Measurements from ENCODE around the gene PGLYRP3. TPM values are rescaled to one million over a fixed set of nuclear protein-coding genes. Genes with fewer than 3 reads are reported as not detected.

PGLYRP3 gene
- total RNA-seq (not detected in 2 replicates), polyA plus RNA-seq (not detected in 2 replicates), polyA minus RNA-seq (not detected in 2 replicates), Bru-seq, nascent RNA (not detected), BruChase-seq, experiment 1, labeled RNA remaining after a 6-hour chase (not detected), BruChase-seq, experiment 2, labeled RNA remaining after a 2-hour chase (not detected)
- polyA plus RNA-seq (2011; cell fraction: cytosol; rRNA removed) = not detected in 2 replicates
- not detected in 2 replicates for polyA plus RNA-seq (2011; cell fraction: nucleus; rRNA removed)
- not detected in 2 replicates for polyA plus RNA-seq (2012)
- not detected for polyA minus RNA-seq (2011; cell fraction: cytosol; rRNA and poly(A)+ RNA removed)
- polyA minus RNA-seq (2011; cell fraction: nucleus; rRNA and poly(A)+ RNA removed) = not detected in 2 replicates
- long read RNA-seq = 0 reads

DNA sequence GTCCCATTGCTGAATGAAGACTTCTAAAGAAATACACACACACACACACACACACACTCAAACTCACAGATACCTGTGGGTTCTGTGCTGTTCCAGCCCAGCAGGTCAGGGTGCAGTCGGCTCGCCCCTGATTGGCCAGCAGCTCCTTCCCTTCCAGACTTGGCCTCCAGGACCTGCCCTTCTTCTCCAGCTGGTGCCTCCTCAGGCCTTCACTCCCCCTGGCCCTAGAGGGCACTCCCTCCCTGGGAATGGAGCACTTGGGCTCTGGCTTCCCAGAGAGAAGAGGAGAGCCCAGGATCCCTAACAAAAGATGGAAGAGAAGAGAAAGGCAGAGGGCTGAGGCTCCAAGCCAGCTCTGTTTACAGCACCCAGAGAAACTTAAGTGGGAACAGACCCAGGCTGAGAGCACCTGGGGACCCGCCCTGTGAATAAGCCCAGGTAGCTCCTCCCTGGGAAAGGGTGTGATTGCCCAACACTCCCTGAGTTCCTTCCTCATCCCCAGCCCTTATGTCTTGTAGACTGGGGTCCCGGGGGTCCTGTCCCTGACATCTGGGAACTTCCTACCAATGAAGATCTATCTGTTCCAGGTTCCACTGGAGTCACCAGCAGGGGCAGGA lies at the start of gene PGLYRP3:
TSS of gene PGLYRP3 (minus strand) at position 383 of the 617 bp plus-strand sequence. CDS start 2,287 bp downstream, outside the sequence.
- no peak within 1 kb of the TSS for H2AFZ ChIP-seq (ENCODE audit: low read depth, low read length)
- TF ChIP-seq MYC (IDR thresholded peaks at IDR 0.05; ENCODE audit: low read depth, low read length) (no peak), POLR2A (IDR thresholded peaks at IDR 0.05; ENCODE audit: low read depth, low read length) (no peak), POLR2AphosphoS5 (IDR thresholded peaks at IDR 0.05; ENCODE audit: insufficient read depth, low read depth, low read length) (no peak), FOS (IDR thresholded peaks at IDR 0.05; ENCODE audit: borderline replicate concordance, insufficient read depth, low read length) (no peak), EZH2 (IDR thresholded peaks at IDR 0.05; ENCODE audit: borderline replicate concordance, low read depth, low read length, severe bottlenecking) (no peak), GATA2 (IDR thresholded peaks at IDR 0.05; ENCODE audit: insufficient read depth, insufficient read length, low read depth, low read length) (no peak), JUN (IDR thresholded peaks at IDR 0.05; ENCODE audit: borderline replicate concordance, insufficient read depth, insufficient read length, low read depth) (no peak)
- TF ChIP-seq, protein P1, sequence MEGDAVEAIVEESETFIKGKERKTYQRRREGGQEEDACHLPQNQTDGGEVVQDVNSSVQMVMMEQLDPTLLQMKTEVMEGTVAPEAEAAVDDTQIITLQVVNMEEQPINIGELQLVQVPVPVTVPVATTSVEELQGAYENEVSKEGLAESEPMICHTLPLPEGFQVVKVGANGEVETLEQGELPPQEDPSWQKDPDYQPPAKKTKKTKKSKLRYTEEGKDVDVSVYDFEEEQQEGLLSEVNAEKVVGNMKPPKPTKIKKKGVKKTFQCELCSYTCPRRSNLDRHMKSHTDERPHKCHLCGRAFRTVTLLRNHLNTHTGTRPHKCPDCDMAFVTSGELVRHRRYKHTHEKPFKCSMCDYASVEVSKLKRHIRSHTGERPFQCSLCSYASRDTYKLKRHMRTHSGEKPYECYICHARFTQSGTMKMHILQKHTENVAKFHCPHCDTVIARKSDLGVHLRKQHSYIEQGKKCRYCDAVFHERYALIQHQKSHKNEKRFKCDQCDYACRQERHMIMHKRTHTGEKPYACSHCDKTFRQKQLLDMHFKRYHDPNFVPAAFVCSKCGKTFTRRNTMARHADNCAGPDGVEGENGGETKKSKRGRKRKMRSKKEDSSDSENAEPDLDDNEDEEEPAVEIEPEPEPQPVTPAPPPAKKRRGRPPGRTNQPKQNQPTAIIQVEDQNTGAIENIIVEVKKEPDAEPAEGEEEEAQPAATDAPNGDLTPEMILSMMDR (IDR thresholded peaks at IDR 0.05; ENCODE audit: extremely low read depth in 1 of 2, insufficient read depth in 1 of 2, low read depth in 1 of 2, low read length in 2 of 2) = no peak
- TF ChIP-seq, protein P2, sequence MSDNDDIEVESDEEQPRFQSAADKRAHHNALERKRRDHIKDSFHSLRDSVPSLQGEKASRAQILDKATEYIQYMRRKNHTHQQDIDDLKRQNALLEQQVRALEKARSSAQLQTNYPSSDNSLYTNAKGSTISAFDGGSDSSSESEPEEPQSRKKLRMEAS (IDR thresholded peaks at IDR 0.05; ENCODE audit: insufficient read depth, insufficient read length) = no peak
- no peaks in the 10 kb centered on the region for H3K27me3 ChIP-seq (ENCODE audit: control insufficient read depth in 2 of 2, insufficient read depth in 2 of 2, low read length in 2 of 2)
- H3K36me3 ChIP-seq (ENCODE audit: control insufficient read depth in 2 of 2, extremely low read depth in 1 of 2, insufficient read depth in 2 of 2, low read length in 2 of 2) = no peaks in the 10 kb centered on the region
- H3K4me1 ChIP-seq (ENCODE audit: control insufficient read depth, extremely low read depth, insufficient read depth, low read length) = no peaks in the 10 kb centered on the region
- ChIA-PET POLR2A (no interaction called here), CTCF (no interaction called here)
- FAIRE-seq (no peak), DNase-seq (ENCODE audit: low read depth, low spot score) (no peak)
- H3K4me3 ChIP-seq (replicated peaks in 1 of 3; ENCODE audit: insufficient read depth in 1 of 3, low read depth in 1 of 3, low read length in 3 of 3) = no peak within 1 kb of the TSS
- no peaks in the 10 kb centered on the region for H3K79me2 ChIP-seq (ENCODE audit: control insufficient read depth, insufficient read depth, low read length)
- dilution Hi-C loops (cut with MboI; ENCODE audit: extremely low pct_ligation_motif_present, low sequenced_read_pairs) (no loop called here), intact Hi-C loops (cut with micrococcal nuclease) (no loop called here)
- no peak within 1 kb of the TSS for H3K9ac ChIP-seq (replicated peaks; ENCODE audit: extremely low read depth, insufficient read depth, low read length)
- BruUV-seq (replicated peaks) = no TSS peak
- no peaks in the 10 kb centered on the region for H4K20me1 ChIP-seq (replicated peaks; ENCODE audit: control insufficient read depth, extremely low read depth, insufficient read depth, low read length)
- no peaks in the 10 kb centered on the region for H3K9me3 ChIP-seq (replicated peaks; ENCODE audit: control insufficient read depth, insufficient read depth, low read length)
- H3K9me1 ChIP-seq (replicated peaks; ENCODE audit: control insufficient read depth, extremely low read depth, insufficient read depth, low read length) = no peaks in the 10 kb centered on the region
- H3K27ac ChIP-seq (ENCODE audit: insufficient read depth, low read depth, low read length) = no peak within 1 kb of the TSS
- H3K4me2 ChIP-seq (ENCODE audit: insufficient read depth, low read length) = no peak within 1 kb of the TSS
